Activated CD8-positive, alpha-beta memory T cell treated with anti-CD3 and anti-CD28 coated beads, Interleukin-2, amount 50 U/mL, for 1 hour (primary cell): ENCODE data around the gene MX1.

ENCODE experiments used
- DNase-seq: peaks from one replicate; pipeline ENCODE4 v3.0.0-alpha.2; 2020; ENCODE audit errors: extremely low read depth

MX1 gene

GRCh38 chr21:41459884-41460534 lies 34.0 kb downstream of the MX1 start:
- no peak for DNase-seq

DNA sequence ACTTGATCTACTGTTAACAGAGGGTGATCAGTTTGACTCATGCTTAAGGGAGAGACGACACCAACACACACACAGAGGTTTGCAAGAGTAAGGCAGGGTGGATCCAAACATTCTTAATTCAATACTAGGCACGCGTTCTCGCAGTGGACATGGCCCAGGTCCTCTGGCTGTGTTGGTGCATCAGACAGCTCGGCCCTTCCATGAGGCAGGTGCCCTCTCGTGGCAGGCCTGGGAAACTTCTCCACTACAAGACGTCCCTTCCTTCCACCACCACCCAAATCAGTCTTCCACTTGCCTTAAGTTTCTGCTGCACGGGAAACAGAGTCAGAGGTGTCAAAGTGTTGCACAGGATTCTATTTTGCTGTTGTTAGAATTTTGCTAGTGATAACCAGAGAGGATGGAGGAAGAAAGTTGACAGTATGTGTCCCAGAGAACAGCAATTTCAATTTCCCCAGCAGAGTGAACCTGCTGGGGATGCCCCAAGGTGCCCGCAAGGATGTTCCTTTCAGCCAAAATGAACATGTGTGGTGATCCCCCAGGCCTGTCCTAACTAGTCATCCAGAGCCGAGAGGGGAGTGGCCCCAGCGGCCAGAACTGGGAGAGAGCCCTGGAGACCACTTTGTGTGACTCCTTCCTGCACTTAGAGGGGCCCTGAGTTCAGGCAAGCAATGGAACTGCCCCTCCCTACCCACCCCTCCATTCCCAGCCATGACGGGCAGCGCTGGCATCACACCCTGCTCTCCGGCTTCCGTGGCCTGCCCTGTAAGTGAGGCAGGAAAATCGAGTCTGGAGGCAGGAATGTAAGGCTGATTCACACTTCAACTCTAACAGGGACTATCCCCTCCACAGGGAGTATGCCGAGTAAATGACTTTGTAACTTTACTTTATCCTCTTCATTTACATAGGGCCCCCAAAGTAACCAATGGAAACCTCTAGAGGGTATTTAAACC lies 34.8 kb downstream of the MX1 start:
- peak; percentile 17 for DNase-seq

DNA sequence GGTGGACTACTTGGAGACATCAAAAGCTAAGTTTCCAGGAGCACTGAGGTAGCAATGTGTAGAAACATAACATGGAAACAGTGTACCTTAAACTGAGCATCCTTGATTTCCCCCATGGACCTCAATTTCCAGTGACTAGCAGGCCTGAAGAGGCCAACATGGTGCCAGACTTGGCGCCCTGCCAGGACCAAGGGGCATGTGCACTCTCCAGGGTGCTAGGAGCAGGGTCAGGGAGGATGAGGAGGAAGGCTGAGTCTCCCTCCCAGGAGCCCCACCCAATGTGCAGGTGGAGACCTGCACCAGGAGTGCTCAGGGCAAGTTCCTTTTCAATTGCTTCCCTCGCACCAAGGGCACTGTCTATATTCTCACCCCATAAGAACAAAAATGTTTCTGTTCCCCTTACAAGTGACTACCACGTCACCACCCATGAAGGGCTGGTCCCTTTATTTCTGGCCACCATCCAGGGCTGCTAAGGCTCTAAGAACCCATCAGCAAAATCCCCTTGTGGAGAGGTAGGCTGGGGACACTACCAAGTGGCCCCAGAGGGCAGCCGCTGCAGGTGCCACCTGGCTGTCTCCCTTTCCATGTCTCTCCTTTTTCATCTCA lies 39.2 kb downstream of the MX1 start:
- DNase-seq = no peak

GRCh38 chr21:41466024-41466820 lies 40.2 kb downstream of the MX1 start:
- DNase-seq = no peak

- no peak for DNase-seq
Observed at GRCh38 chr21:41470054-41470453, 44.0 kb downstream of the MX1 start.

DNA sequence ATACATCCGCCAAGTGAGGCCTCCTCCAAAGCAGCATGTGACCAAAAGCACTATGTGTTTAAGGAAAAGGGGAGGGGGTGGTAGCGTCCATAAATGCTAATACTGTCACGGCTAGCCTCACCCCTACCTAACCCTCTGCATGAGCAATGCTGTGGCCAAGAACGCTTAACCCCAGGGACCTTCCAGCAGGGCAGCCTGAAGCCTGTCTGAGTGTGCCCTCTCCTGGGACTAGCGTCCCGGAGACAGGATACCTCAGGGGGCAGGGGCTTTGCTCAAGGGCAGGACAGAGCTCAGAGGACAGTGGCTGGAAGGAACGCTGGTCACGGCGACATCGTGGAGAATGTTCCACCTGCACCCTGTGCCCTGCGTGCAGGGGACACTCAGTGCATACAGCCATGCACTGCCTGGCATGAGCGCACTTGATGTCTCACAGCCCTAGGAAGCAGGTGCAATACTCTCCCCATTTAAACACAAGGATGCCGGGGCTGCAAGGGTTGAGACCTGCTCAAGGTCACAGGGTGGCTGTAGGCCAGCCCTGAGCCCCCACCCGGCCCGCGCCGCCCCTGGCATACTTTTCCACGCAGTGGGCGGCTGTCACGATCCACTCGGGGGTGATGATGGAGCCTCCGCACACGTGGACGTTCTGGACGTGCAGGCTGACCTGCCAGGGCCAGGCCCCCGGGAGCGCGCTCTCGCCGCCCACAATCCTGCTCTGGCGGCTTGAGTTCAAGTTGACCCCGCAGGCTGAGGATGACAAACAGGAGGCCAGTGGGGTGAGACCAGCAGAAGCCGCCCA lies 46.9 kb downstream of the MX1 start:
- no peak for DNase-seq

GRCh38 chr21:41475714-41476420 lies 49.8 kb downstream of the MX1 start:
- DNase-seq = no peak

DNA sequence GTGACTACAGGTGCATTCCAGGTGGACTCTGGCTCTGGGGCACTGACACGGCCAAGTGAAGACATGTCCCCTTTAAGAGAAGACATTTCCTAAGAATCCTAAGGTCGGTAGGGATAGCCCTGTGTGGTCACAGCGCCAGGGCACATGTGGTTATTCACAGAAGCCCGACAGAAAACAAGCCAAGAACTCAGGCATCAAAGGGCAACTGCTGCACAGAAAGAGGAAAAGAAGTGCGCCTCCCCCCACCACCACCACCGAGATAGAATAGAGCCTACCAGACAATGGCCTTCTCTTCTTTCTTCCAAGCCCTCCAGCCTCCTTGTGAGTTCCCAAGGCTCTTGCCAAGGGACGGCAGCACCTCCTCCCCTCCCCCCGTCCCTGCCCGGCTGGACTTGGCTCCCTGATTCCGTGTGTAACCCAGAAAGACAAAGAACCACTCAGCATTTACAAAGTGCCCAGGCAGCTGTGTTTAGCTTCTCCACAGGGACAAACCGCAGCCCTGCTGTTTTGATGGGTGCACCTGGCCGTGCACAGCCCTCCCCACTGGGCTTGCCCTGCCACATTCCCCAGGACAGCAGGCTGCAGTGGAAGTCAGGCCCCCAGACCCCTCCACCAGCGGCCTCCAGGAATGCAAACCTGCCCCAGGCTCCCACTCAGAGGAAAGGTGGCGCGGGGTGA lies 51.7 kb downstream of the MX1 start:
- DNase-seq = no peak

GRCh38 chr21:41478319-41479177 lies 52.5 kb downstream of the MX1 start:
- no peak for DNase-seq

- no peak for DNase-seq
Observed at GRCh38 chr21:41479686-41480085, 53.6 kb downstream of the MX1 start.

- no peak for DNase-seq
Observed at GRCh38 chr21:41480086-41480690, 54.1 kb downstream of the MX1 start.

DNA sequence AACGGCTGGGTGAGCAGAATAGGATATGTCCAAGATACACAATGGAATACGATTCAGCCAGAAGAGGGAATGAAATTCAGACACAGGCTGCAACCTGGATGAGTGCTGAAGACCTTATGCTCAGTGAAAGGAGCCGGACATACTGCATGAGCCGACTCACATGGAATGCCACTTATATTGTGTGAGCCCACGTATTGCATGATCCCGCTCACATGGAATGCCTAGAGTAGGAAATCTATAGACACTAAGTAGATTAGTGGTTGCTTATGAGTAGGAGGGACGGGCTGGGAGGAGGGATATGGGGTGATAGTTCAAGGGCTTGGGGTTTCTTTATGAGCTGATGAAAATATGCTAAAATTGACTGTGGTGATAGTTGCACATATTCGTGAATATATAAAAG lies 55.2 kb downstream of the MX1 start:
- DNase-seq = no peak

GRCh38 chr21:41482301-41482700 lies 56.3 kb downstream of the MX1 start:
- no peak for DNase-seq

DNA sequence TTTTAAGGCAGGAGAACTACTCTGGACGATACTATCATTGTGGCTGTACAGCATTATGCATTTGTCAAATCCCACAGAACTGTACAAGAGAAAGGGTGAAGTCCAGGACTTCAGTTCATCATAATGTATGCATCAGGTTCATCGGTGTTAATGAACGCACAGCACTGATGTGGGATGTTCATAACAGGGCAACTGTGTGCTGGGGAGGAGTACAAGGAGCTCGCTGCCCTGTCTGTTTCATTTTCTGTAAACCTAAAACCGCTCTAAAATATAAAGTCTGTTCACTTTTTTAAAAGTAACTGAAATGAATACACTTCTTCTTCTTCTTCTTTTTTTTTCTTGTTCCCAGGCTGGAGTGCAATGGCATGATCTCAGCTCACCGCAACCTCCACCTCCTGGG lies 56.9 kb downstream of the MX1 start:
- no peak for DNase-seq

GRCh38 chr21:41483415-41483814 lies 57.4 kb downstream of the MX1 start:
- DNase-seq = no peak

GRCh38 chr21:41483973-41484372 lies 57.9 kb downstream of the MX1 start:
- DNase-seq = no peak

DNA sequence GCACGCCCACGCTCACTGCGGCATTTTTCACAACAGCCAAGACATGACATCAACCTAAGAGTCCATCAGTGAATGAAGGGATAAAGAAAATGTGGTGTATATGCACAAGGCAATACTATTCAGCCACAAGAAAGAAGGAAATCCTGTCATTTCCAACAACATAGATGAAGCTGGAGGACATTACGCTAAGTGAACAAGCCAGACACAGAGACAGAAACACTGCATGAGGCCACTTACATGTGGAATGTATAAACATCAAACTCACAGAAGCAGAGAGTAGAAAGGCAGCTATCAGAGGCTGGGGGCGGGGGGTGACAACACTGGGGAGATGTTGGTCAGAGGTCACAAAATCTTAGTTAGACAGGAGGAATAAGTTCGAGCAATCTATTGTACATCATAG lies 61.0 kb downstream of the MX1 start:
- no peak for DNase-seq

DNA sequence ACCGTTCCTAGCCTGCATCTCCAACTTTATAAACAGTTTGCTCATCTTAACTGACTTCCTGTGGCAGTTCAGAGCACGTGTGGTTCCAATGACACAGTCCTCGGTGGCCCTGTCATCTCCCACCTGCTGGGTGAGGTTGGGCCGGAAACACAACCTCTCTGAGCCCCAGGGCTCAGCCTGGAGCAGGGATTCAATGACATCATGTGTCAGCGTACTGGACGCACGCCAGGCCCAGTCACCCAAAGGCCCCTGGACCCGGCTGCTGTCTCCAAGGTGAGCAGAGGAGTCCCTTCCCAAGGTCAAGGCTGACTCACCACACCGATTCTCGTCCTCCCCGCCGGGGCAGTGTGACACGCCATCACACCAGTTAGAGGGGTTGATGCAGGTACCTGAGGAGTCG lies 62.0 kb downstream of the MX1 start:
- DNase-seq = no peak

DNA sequence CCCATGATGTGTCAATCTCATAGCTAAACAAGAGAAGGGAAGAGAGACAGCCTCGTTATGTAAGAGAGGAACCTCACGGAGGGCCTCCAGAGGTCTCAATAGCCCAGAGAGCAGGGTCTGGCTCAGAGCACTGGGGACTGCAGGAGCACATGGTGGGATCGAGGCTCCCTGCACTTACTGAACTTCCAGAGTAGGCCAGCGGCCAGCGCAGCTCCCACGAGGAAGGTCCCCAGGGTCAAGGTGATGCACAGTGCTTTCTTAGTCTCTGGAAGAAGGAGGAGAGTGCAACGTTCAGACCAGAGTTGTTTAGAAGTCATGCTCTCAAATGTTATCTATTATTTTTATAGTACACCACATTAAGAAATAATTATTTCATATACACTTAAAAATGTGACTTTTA lies 63.3 kb downstream of the MX1 start:
- no peak for DNase-seq
